ENCODE results near the gene CITED4. TPM values are rescaled to one million over a fixed set of nuclear protein-coding genes. Genes with fewer than 3 reads are reported as not detected.

CITED4 gene
- total and polyA plus RNA-seq, 9 of the 15 experiments (the other 6 are each of a cell fraction or from before 2014, with no cell fraction given): 0.11 to 1.2 (median 0.17) TPM; not detected in 2

- TF ChIP-seq BRD9 (IDR thresholded peaks at IDR 0.05; ENCODE audit: low read depth, partially characterized antibody): peak; percentile 19
- TF ChIP-seq, protein P1, sequence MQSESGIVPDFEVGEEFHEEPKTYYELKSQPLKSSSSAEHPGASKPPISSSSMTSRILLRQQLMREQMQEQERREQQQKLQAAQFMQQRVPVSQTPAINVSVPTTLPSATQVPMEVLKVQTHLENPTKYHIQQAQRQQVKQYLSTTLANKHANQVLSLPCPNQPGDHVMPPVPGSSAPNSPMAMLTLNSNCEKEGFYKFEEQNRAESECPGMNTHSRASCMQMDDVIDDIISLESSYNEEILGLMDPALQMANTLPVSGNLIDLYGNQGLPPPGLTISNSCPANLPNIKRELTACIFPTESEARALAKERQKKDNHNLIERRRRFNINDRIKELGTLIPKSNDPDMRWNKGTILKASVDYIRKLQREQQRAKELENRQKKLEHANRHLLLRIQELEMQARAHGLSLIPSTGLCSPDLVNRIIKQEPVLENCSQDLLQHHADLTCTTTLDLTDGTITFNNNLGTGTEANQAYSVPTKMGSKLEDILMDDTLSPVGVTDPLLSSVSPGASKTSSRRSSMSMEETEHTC (IDR thresholded peaks at IDR 0.05): no peak
- no peak for TF ChIP-seq OTX1 (CRISPR knock-in tag; IDR thresholded peaks at IDR 0.05)
- no peak for TF ChIP-seq GMEB1 (CRISPR knock-in tag; IDR thresholded peaks at IDR 0.05)
- TF ChIP-seq ARHGAP35 (IDR thresholded peaks at IDR 0.05; ENCODE audit: partially characterized antibody): no peak
- TF ChIP-seq, protein P2, sequence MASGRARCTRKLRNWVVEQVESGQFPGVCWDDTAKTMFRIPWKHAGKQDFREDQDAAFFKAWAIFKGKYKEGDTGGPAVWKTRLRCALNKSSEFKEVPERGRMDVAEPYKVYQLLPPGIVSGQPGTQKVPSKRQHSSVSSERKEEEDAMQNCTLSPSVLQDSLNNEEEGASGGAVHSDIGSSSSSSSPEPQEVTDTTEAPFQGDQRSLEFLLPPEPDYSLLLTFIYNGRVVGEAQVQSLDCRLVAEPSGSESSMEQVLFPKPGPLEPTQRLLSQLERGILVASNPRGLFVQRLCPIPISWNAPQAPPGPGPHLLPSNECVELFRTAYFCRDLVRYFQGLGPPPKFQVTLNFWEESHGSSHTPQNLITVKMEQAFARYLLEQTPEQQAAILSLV (tag; IDR thresholded peaks at IDR 0.05): no peak
- no peak for TF ChIP-seq POLR2G (IDR thresholded peaks at IDR 0.05; ENCODE audit: low read depth, low read length)
- no peak for TF ChIP-seq RBM34 (IDR thresholded peaks at IDR 0.05; ENCODE audit: borderline replicate concordance, insufficient read depth, low read length)
- no peak for TF ChIP-seq HDAC3 (IDR thresholded peaks at IDR 0.05; ENCODE audit: borderline replicate concordance, partially characterized antibody)
- TF ChIP-seq, protein P3, sequence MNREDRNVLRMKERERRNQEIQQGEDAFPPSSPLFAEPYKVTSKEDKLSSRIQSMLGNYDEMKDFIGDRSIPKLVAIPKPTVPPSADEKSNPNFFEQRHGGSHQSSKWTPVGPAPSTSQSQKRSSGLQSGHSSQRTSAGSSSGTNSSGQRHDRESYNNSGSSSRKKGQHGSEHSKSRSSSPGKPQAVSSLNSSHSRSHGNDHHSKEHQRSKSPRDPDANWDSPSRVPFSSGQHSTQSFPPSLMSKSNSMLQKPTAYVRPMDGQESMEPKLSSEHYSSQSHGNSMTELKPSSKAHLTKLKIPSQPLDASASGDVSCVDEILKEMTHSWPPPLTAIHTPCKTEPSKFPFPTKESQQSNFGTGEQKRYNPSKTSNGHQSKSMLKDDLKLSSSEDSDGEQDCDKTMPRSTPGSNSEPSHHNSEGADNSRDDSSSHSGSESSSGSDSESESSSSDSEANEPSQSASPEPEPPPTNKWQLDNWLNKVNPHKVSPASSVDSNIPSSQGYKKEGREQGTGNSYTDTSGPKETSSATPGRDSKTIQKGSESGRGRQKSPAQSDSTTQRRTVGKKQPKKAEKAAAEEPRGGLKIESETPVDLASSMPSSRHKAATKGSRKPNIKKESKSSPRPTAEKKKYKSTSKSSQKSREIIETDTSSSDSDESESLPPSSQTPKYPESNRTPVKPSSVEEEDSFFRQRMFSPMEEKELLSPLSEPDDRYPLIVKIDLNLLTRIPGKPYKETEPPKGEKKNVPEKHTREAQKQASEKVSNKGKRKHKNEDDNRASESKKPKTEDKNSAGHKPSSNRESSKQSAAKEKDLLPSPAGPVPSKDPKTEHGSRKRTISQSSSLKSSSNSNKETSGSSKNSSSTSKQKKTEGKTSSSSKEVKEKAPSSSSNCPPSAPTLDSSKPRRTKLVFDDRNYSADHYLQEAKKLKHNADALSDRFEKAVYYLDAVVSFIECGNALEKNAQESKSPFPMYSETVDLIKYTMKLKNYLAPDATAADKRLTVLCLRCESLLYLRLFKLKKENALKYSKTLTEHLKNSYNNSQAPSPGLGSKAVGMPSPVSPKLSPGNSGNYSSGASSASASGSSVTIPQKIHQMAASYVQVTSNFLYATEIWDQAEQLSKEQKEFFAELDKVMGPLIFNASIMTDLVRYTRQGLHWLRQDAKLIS (CRISPR knock-in tag; IDR thresholded peaks at IDR 0.05): no peak
- TF ChIP-seq, protein P4, sequence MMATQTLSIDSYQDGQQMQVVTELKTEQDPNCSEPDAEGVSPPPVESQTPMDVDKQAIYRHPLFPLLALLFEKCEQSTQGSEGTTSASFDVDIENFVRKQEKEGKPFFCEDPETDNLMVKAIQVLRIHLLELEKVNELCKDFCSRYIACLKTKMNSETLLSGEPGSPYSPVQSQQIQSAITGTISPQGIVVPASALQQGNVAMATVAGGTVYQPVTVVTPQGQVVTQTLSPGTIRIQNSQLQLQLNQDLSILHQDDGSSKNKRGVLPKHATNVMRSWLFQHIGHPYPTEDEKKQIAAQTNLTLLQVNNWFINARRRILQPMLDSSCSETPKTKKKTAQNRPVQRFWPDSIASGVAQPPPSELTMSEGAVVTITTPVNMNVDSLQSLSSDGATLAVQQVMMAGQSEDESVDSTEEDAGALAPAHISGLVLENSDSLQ (IDR thresholded peaks at IDR 0.05): no peak
- TF ChIP-seq CLOCK (CRISPR knock-in tag; IDR thresholded peaks at IDR 0.05; ENCODE audit: borderline replicate concordance): no peak
- no peak for TF ChIP-seq BCOR (IDR thresholded peaks at IDR 0.05)
- TF ChIP-seq CGGBP1 (CRISPR knock-in tag; IDR thresholded peaks at IDR 0.05): 0 out of 2 replicates have a peak, but pooled peaks have one; percentile 1
- no peak for TF ChIP-seq ZBED1 (IDR thresholded peaks at IDR 0.05)
Measured at GRCh38 chr1:40840526-40841323, 21.4 kb downstream of the CITED4 start (continued).

Measured in K562 (cell line).